Stomach (tissue), 4 donors: ENCODE data around the gene GSG1L2.

Source experiments
- POLR2A ChIP-seq, 4 donors: fragments of 450-650 bp; IDR thresholded peaks; one replicate each; pipeline ENCODE4 v1.6.1; 2016; ENCODE audit warnings: antibody characterized with exemption in 4 of 4, control low read depth in 2 of 4, mild to moderate bottlenecking in 1 of 4, moderate library complexity in 1 of 4
- TF ChIP-seq, protein P1 (sequence below), 7 experiments: fragments of 450-650 bp in 4 of 7; fragments of 200-600 bp in 3 of 7; sonication (generic) in 3 of 7; IDR thresholded peaks; one replicate each; pipeline ENCODE4 v1.5.1; 2016 to 2019; ENCODE audit warnings: antibody characterized with exemption in 7 of 7, control low read depth in 2 of 7, mild to moderate bottlenecking in 1 of 7

DNA sequence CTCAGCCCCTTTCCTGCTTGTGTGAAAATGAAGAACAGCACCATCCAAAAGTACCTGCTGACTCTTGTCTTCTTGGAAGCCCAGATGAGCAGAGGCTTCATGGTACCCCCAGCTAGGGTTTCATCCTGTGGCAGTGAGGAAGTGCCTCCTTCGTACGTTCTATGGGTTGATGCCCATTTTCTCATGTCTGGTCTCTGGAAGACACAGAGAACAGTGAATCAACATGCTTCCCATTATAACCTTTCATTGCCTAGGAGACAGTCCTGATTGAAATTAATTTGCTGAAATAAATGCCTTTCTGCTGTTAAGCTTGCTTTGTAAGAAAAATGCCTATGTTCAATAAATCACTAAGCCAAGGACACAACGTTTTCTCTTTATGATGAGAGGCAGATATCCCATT lies 46.7 kb upstream of the GSG1L2 start:
- TF ChIP-seq POLR2A (IDR thresholded peaks at IDR 0.05): no peak
- TF ChIP-seq, protein P1, sequence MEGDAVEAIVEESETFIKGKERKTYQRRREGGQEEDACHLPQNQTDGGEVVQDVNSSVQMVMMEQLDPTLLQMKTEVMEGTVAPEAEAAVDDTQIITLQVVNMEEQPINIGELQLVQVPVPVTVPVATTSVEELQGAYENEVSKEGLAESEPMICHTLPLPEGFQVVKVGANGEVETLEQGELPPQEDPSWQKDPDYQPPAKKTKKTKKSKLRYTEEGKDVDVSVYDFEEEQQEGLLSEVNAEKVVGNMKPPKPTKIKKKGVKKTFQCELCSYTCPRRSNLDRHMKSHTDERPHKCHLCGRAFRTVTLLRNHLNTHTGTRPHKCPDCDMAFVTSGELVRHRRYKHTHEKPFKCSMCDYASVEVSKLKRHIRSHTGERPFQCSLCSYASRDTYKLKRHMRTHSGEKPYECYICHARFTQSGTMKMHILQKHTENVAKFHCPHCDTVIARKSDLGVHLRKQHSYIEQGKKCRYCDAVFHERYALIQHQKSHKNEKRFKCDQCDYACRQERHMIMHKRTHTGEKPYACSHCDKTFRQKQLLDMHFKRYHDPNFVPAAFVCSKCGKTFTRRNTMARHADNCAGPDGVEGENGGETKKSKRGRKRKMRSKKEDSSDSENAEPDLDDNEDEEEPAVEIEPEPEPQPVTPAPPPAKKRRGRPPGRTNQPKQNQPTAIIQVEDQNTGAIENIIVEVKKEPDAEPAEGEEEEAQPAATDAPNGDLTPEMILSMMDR (IDR thresholded peaks at IDR 0.05): no peak
